Activated T-cell treated with anti-CD3 and anti-CD28 coated beads for 24 hours (primary cell): ENCODE measurements around the gene SLC4A1.

Experiments
- DNase-seq: peaks from one replicate; pipeline ENCODE4 v3.0.0-alpha.2; 2020; ENCODE audit warnings: low read depth

The SLC4A1 gene

DNA sequence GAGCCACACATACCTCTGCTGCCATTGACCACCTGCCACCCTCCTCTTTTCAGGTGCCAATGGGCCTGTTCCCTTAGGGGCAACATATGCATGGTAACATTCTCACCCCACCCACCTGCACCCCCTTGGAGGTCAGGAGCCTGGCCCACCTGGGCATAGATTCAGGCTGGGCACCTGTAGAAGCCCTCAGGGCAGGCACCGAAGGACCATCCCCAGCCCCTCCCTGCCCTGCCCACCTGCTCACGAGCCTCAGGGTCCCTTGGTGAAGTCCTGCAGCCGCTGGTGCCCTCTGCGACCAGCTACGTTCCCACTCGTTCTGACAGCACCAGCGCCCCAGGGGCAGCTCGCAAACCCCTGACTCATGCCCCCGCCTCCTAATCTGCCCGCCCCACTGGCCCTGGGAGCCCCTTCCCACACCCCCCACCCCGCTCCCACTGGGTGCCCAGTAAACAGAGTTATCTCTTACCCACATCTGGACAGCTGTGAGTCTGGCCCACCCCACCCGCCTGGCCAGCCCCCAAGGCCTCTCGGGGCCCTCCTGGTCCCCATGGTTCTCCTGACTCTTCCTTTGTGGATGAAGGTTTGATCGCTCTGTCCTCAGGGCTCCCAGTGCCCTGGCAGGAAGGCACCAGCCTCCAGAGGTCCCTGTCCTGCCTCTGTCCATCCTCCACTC lies at the start of gene SLC4A1:
Gene SLC4A1, minus strand, starts transcription at position 318 of the 673 bp plus-strand sequence. CDS start 5,269 bp downstream, outside the sequence.
- no peak for DNase-seq

GRCh38 chr17:44317545-44317944 lies 49.6 kb upstream of the SLC4A1 start:
- DNase-seq, result no peak

- DNase-seq, result no peak
Observed at GRCh38 chr17:44315760-44316731, 48.1 kb upstream of the SLC4A1 start.

DNA sequence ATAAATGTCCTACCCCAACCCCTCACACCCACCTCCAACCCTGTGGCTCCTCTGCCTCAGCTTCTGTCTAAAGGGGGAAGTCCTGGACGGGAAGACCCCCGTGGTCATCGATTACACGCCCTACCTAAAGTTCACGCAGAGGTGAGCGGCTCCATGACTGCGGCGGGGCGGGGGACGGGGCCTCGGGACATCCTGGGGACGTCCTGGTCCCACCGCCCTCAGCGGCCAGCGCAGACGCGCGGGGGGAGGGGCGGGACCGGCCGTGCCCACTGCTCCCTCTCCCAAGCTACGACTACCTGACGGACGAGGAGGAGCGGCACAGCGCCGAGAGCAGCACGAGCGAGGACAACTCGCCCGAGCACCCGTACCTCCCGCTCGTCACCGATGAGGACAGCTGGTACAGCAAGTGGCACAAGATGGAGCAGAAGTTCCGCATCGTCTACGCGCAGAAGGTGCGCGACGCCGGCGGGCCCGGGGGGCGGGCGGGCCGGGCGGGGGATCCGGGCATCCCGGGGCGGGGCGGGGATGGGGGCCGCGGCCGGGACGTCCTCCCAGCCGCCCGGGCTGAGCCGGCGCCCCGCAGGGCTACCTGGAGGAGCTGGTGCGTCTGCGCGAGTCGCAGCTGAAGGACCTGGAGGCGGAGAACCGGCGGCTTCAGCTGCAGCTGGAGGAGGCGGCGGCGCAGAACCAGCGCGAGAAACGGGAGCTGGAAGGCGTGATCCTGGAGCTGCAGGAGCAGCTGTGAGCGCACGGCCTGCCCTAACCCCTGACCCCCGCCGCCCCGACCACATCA lies 47.1 kb upstream of the SLC4A1 start:
- peak; percentile 44 for DNase-seq

DNA sequence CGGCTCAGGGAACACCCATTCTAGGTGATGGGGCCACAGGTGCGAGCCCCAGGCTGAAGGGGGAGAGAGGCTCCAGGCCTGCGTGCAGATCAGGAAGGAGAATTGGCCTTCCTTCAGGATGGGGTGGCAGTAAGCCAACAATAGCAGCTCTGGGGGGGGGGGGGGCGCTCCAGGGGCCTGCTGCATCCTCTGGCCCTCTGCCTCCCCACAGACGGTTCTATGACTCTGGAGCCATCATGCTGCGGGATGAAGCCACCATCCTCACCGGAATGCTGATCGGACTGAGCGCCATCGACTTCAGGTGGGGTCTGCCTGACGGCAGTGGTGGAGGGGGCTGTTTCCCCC lies 46.6 kb upstream of the SLC4A1 start:
- no peak for DNase-seq

GRCh38 chr17:44314031-44314430 lies 46.1 kb upstream of the SLC4A1 start:
- no peak for DNase-seq

DNA sequence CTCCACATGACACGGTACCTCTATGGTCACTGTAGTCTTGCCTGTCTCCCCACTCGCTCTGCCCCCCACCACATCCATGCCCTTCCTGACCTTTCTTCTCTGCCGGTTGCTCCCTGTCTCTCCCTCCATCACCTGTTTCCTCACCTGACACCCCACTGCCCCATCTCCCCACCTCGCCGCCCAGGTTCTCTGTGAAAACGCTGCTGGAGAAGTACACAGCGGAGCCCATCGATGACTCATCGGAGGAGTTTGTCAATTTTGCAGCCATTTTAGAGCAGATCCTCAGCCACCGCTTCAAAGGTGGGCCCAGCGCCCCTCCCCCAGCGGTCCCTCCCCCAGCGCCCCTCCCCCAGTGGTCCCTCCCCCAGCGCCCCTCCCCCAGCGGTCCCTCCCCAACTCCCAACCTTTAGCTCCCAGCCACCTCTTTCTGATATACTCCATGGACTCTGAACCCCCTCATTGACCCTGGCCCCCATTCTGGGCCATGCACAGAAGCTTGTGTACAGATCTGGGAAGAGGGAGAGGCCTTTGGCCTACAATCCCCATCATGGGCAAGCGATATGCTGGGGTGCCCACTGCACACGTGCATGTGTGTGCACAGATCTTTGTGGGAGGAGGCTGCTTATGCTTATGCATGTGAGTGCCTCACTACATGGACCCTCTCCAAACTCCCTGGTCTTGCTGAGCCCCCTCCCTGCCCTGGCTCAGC lies 44.6 kb upstream of the SLC4A1 start:
- DNase-seq, result no peak

GRCh38 chr17:44311562-44312181 lies 43.7 kb upstream of the SLC4A1 start:
- no peak for DNase-seq

- no peak for DNase-seq
Observed at GRCh38 chr17:44310609-44311376, 42.9 kb upstream of the SLC4A1 start.

GRCh38 chr17:44310188-44310587 lies 42.3 kb upstream of the SLC4A1 start:
- no peak for DNase-seq

DNA sequence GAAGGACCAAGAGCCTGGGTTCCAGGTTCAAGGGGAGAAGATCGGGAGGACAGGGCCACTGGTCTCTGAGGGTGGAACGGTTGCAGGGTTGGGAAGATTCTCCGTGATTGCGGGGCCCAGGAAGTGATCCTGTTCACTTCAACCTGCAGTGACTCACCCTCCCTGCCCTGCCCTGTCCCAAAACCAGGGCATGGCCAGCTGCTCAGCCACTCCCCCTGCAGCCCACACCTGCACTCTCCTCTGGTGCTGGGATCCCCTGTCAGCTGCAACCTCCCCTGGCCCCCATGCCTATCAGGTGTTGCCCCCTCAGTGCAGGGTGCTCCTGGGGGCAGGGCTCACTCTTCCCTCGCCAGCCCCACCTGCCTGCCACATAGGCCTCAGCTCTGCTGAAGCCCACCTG lies 41.5 kb upstream of the SLC4A1 start:
- DNase-seq, result no peak

- no peak for DNase-seq
Observed at GRCh38 chr17:44308865-44309264, 40.9 kb upstream of the SLC4A1 start.

- peak; percentile 81 for DNase-seq
Observed at GRCh38 chr17:44308320-44308818, 40.4 kb upstream of the SLC4A1 start, which contains the start of gene RUNDC3A. TSS of gene RUNDC3A (plus strand) at chr17:44308601. CDS start at chr17:44308833, 232 bp downstream.

GRCh38 chr17:44307387-44308186 lies 39.7 kb upstream of the SLC4A1 start:
- no peak for DNase-seq

GRCh38 chr17:44304651-44305050 lies 36.7 kb upstream of the SLC4A1 start:
- DNase-seq, result no peak

GRCh38 chr17:44297975-44298374 lies 30.0 kb upstream of the SLC4A1 start:
- DNase-seq, result no peak

DNA sequence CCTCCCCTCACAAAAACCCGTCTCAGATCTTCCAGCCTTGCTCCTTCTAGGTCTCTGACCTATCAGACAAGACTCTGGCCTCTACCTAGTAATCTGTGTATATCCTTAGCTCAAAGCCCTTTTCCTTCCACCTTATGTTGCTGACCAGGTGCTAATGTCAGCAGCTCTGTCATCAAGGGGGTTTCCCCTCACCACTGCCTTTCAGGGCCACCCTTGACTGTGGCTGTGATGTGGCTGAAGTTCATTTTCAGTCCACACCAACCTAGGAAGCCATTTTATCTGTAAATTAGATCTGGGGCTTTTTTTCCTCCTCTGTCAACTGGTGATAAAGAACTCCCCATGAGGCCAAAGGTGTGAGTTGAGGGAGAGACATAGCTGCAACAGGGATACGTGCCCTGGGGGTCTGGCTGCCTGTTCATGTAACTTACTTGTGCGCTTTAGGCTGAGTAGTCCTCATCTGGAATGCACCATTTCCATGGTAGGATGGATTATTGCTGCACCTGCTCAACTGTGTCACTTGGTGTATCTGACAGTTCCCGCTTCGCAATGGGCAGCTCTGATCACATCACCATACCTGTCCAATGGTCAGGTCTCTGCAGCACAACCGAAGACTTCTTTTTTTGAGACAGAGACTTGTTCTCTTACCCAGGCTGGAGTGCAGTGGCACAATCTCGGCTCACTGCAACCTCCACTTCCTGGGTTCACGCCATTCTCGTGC lies 25.7 kb upstream of the SLC4A1 start:
- no peak for DNase-seq

DNA sequence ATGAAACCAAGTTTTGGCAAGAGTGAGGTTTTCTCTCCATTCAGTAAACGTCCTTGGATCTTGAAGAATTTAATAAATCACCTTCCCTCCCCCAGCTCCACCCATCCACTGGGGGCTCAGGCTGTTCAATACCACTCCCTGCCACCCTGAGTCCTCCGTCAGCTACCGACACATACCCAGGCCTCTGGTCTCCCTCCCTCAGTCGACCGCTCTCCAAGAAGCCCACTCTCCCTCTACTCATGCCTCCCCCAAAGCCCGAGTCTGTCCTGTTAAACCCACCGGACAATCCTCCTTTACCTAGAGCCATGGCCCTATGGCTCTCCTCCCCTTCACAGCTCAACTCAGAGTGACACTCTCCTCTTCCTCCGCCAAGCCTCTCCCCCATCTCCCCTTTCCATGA lies 19.7 kb upstream of the SLC4A1 start:
- DNase-seq, result no peak

DNA sequence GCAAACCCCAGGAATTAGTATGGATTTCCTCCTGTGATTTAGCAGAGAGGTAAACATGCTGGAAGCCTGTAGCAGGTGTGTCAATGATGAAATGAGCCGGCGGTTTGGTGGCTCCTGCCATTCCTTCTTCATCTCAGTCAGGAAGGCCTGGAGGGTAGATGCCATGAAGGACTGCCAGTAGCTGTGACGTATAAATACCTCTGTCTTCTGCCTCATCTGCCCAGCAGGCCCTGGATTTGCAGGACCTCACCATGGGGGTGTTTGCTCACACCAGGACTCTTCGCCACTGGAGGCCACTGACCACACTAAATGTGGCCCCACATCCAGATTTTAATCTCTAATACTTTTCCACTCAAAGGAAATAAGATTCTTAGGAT lies 16.1 kb upstream of the SLC4A1 start:
- DNase-seq, result no peak
